BLaER1 treated with 17β-estradiol and CSF1 and Interleukin-3, amounts not matched to agents 10 nM and 100 nM (cell line): Measurements from ENCODE around the gene SLX9.
A peak's percentile ranks its signal among the peaks of the same experiment; 100 is the strongest.

Experiments
- H3K27ac ChIP-seq, 11 experiments: shearing (Covaris generic); formaldehyde crosslinking; 2 replicates each; pipeline ENCODE4 v1.8.1; 2022
- H3K27me3 ChIP-seq, 11 experiments: shearing (Covaris generic); formaldehyde crosslinking; 2 replicates each; pipeline ENCODE4 v1.8.1; 2022
- H3K36me3 ChIP-seq, 11 experiments: shearing (Covaris generic); formaldehyde crosslinking; 2 replicates each; pipeline ENCODE4 v1.8.1; 2022
- H3K4me1 ChIP-seq, 10 experiments: shearing (Covaris generic); formaldehyde crosslinking; 2 replicates each; pipeline ENCODE4 v1.8.1; 2022
- H3K4me2 ChIP-seq, 11 experiments: shearing (Covaris generic); formaldehyde crosslinking; 2 replicates each; pipeline ENCODE4 v1.8.1; 2022
- H3K4me3 ChIP-seq, 10 experiments: shearing (Covaris generic); formaldehyde crosslinking; 2 replicates each; pipeline ENCODE4 v1.8.1; 2022
- H3K9ac ChIP-seq, 11 experiments: shearing (Covaris generic); formaldehyde crosslinking; 2 replicates each; pipeline ENCODE4 v1.8.1; 2022
- H3K9me3 ChIP-seq, 11 experiments: shearing (Covaris generic); formaldehyde crosslinking; replicated peaks in 1 of 11; 2 replicates each; pipeline ENCODE4 v1.8.1; 2022
- H4K20me1 ChIP-seq, 11 experiments: shearing (Covaris generic); formaldehyde crosslinking; 2 replicates each; pipeline ENCODE4 v1.8.1; 2022
- Cebpa-rat ChIP-seq, 11 experiments: shearing (Covaris generic); IDR thresholded peaks; 2 replicates each; pipeline ENCODE4 v1.8.1; 2022

Gene SLX9

GRCh38 chr21:44920694-44921604 lies 18.9 kb upstream of the SLX9 start, which contains the start of gene ITGB2:
TSS of gene ITGB2 (minus strand) at chr21:44920899. CDS start at chr21:44910782, 10,117 bp downstream.
- H3K4me2 ChIP-seq = peak within 1 kb of the TSS; percentile 94 to 100 (median 97)
- H3K4me3 ChIP-seq = peak within 1 kb of the TSS; percentile 59 to 100 (median 95)
- TF ChIP-seq Cebpa-rat (IDR thresholded peaks at IDR 0.05) = peak in 8 of 11 experiments; percentile 40 to 93 (median 64); a peak in 13 of 22 replicates
- H4K20me1 ChIP-seq = peaks cover 19 to 45% (median 42%) of the 10 kb centered on the region in 11 experiments; a peak in 21 of 22 replicates
- H3K9me3 ChIP-seq = peaks cover 0 to 7% (median 0%) of the 10 kb centered on the region in 11 experiments; a peak in 4 of 22 replicates
- H3K27ac ChIP-seq = peak within 1 kb of the TSS; percentile 70 to 99 (median 96)
- no peaks in the 10 kb centered on the region for H3K27me3 ChIP-seq
- peaks cover 73 to 97% (median 82%) of the 10 kb centered on the region in 10 experiments for H3K4me1 ChIP-seq
- H3K9ac ChIP-seq = peak within 1 kb of the TSS; percentile 83 to 94 (median 93)
- peaks cover 0 to 53% (median 27%) of the 10 kb centered on the region in 11 experiments; a peak in 18 of 22 replicates for H3K36me3 ChIP-seq

DNA sequence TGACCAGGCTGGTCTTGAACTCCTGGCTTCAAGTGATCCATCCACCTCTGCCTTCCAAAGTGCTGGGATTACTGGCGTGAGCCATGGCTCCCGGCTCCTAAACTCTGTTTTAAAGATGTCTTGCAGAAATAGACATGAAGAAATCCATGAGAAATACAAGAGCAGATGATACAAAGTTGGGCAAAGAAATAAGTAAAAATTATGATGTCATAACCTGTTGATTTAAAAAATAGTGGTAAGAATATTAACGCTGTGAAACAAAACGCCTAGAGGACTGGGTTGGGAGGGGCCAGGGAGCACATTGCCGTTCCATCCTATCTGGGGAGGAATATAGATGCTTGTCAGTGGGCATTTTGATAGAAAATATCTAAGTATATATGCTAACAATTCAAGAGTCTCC lies 17.9 kb upstream of the SLX9 start:
- Histone ChIP-seq H4K20me1 (peaks cover 19 to 35% (median 32%) of the 10 kb centered on the region in 11 experiments; a peak in 21 of 22 replicates), H3K4me3 (peak overlapping the region in 8 of 10 experiments; percentile 85 to 100 (median 96); a peak in 16 of 20 replicates), H3K9ac (peak overlapping the region; percentile 83 to 94 (median 93); a peak in 18 of 22 replicates), H3K9me3 (peaks cover 0 to 7% (median 0%) of the 10 kb centered on the region in 11 experiments; a peak in 4 of 22 replicates), H3K27me3 (no peaks in the 10 kb centered on the region), H3K4me2 (peak overlapping the region; percentile 94 to 100 (median 97)), H3K27ac (peak overlapping the region; percentile 29 to 99 (median 96); a peak in 21 of 22 replicates), H3K4me1 (peaks cover 73 to 98% (median 83%) of the 10 kb centered on the region in 10 experiments), H3K36me3 (peaks cover 0 to 43% (median 21%) of the 10 kb centered on the region in 11 experiments; a peak in 18 of 22 replicates)
- no peak for TF ChIP-seq Cebpa-rat (IDR thresholded peaks at IDR 0.05)

- H3K27ac ChIP-seq = peak overlapping the region; percentile 6 to 100 (median 98); a peak in 21 of 22 replicates
- peak overlapping the region in 8 of 11 experiments; percentile 51 to 99 (median 92); a peak in 13 of 22 replicates for H3K9ac ChIP-seq
- H3K4me2 ChIP-seq = peak overlapping the region; percentile 94 to 100 (median 98); a peak in 20 of 22 replicates
- 0 out of 22 replicates have a peak, but pooled peaks of 1 of the 11 experiments have one; percentile 8 for TF ChIP-seq Cebpa-rat (IDR thresholded peaks at IDR 0.05)
- H3K9me3 ChIP-seq = peaks cover 0 to 7% (median 0%) of the 10 kb centered on the region in 11 experiments; a peak in 4 of 22 replicates
- H3K27me3 ChIP-seq = no peaks in the 10 kb centered on the region
- peaks cover 62 to 97% (median 82%) of the 10 kb centered on the region in 10 experiments for H3K4me1 ChIP-seq
- peaks cover 0 to 26% (median 4%) of the 10 kb centered on the region in 11 experiments; a peak in 16 of 22 replicates for H3K36me3 ChIP-seq
- H3K4me3 ChIP-seq = peak overlapping the region in 6 of 10 experiments; percentile 2 to 100 (median 94); a peak in 10 of 20 replicates
- peaks cover 3 to 18% (median 16%) of the 10 kb centered on the region in 11 experiments; a peak in 20 of 22 replicates for H4K20me1 ChIP-seq
Measured at GRCh38 chr21:44923480-44924084, 16.2 kb upstream of the SLX9 start.

GRCh38 chr21:44924606-44925377 lies 15.0 kb upstream of the SLX9 start:
- peak overlapping the region in 7 of 10 experiments; percentile 1 to 100 (median 89); a peak in 12 of 20 replicates for H3K4me3 ChIP-seq
- H3K4me1 ChIP-seq = peaks cover 71 to 97% (median 84%) of the 10 kb centered on the region in 10 experiments
- H3K4me2 ChIP-seq = peak overlapping the region; percentile 94 to 100 (median 98)
- no peaks in the 10 kb centered on the region for H3K27me3 ChIP-seq
- peaks cover 0 to 6% (median 4%) of the 10 kb centered on the region in 11 experiments; a peak in 9 of 22 replicates for H4K20me1 ChIP-seq
- H3K9ac ChIP-seq = peak overlapping the region; percentile 63 to 99 (median 91); a peak in 21 of 22 replicates
- peak; percentile 40 to 97 (median 89); a peak in 19 of 22 replicates for TF ChIP-seq Cebpa-rat (IDR thresholded peaks at IDR 0.05)
- H3K36me3 ChIP-seq = peaks cover 0 to 21% (median 0%) of the 10 kb centered on the region in 11 experiments; a peak in 6 of 22 replicates
- H3K9me3 ChIP-seq = peaks cover 0 to 9% (median 0%) of the 10 kb centered on the region in 11 experiments; a peak in 5 of 22 replicates
- H3K27ac ChIP-seq = peak overlapping the region; percentile 78 to 100 (median 98)

- Histone ChIP-seq H3K36me3 (peaks cover 0 to 17% (median 0%) of the 10 kb centered on the region in 11 experiments; a peak in 4 of 22 replicates), H3K9ac (peak overlapping the region; percentile 63 to 99 (median 91); a peak in 21 of 22 replicates), H4K20me1 (peaks cover 0 to under 1% (median 0%) of the 10 kb centered on the region in 11 experiments; a peak in 2 of 22 replicates), H3K9me3 (peaks cover 0 to 9% (median 0%) of the 10 kb centered on the region in 11 experiments; a peak in 5 of 22 replicates), H3K4me1 (peaks cover 77 to 97% (median 89%) of the 10 kb centered on the region in 10 experiments), H3K4me3 (peak overlapping the region in 2 of 10 experiments; percentile 45 to 99; a peak in 5 of 20 replicates), H3K4me2 (peak overlapping the region; percentile 94 to 100 (median 98)), H3K27me3 (no peaks in the 10 kb centered on the region), H3K27ac (peak overlapping the region; percentile 78 to 100 (median 98))
- no peak for TF ChIP-seq Cebpa-rat (IDR thresholded peaks at IDR 0.05)
Measured at GRCh38 chr21:44925378-44925755, 14.5 kb upstream of the SLX9 start.

GRCh38 chr21:44926331-44927101 lies 13.3 kb upstream of the SLX9 start:
- Histone ChIP-seq H3K4me2 (peak overlapping the region; percentile 94 to 100 (median 98)), H3K4me3 (peak overlapping the region in 9 of 10 experiments; percentile 43 to 99 (median 62); a peak in 16 of 20 replicates), H4K20me1 (no peaks in the 10 kb centered on the region), H3K27me3 (no peaks in the 10 kb centered on the region), H3K4me1 (peaks cover 79 to 97% (median 90%) of the 10 kb centered on the region in 10 experiments), H3K27ac (peak overlapping the region; percentile 66 to 100 (median 98)), H3K36me3 (peaks cover 0 to 17% (median 0%) of the 10 kb centered on the region in 11 experiments; a peak in 2 of 22 replicates), H3K9ac (peak overlapping the region; percentile 60 to 99 (median 91); a peak in 21 of 22 replicates), H3K9me3 (peaks cover 0 to 9% (median 0%) of the 10 kb centered on the region in 11 experiments; a peak in 5 of 22 replicates)
- peak in 3 of 11 experiments; percentile 19 to 46 (median 43); a peak in 1 of 22 replicates for TF ChIP-seq Cebpa-rat (IDR thresholded peaks at IDR 0.05)
